Activated CD8-positive, alpha-beta memory T cell treated with anti-CD3 and anti-CD28 coated beads, Interleukin-2, amount 50 U/mL, for 1 hour (primary cell): ENCODE measurements around the gene SLC9C1.

Source experiments
- DNase-seq: peaks from one replicate; pipeline ENCODE4 v3.0.0-alpha.2; 2020; ENCODE audit errors: extremely low read depth

Gene SLC9C1

DNA sequence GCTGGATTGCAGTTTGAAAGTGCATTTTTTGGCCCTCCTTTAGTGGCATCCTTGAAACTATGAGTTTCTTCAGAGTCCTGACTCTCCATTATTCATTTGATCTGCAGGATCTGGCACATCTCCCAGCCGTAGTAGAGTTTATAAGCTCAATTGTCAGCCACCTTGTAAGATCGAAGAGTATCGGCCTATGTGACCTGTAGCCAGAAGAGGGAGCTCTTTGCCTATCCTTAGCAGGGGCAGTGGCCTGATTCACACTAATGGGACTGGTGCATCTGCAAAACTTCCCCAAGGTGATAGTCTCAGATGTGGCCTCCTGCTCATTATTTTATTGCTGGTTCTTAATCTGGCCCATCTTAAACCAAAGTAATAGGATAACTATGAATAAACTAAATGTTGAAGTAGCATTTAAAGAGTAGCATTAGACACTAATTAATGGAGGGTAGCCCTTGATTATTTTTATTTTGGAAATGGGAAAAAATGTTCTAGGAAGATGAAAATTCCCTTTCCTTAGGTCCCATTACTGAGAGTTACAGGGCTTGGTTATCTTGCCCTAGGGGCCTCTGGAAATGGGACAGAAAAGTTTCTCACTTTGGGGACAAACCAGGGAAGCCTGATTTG is 182.1 kb downstream of the SLC9C1 start:
- DNase-seq = peak; percentile 51

GRCh38 chr3:112109322-112109721 is 184.7 kb downstream of the SLC9C1 start:
- DNase-seq = no peak

DNA sequence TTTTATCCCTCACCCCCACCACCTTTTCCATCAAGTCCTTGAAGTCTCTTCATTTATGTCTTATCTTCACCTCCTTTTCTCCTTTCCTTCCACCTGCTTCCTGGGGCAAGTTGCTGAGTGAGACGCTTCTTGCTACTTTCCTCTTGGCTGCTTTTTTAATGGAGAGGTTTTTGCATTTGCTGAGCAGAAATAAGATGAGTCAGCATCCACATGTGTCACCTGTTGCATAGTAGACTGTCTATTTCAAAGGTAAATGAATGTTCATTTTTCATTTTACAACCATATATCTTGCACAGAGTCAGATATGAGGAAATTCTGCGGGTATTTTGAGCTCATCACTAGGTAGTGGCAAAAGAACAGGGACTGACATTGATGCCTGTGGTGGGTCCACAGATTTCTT is 189.2 kb downstream of the SLC9C1 start:
- DNase-seq = no peak

DNA sequence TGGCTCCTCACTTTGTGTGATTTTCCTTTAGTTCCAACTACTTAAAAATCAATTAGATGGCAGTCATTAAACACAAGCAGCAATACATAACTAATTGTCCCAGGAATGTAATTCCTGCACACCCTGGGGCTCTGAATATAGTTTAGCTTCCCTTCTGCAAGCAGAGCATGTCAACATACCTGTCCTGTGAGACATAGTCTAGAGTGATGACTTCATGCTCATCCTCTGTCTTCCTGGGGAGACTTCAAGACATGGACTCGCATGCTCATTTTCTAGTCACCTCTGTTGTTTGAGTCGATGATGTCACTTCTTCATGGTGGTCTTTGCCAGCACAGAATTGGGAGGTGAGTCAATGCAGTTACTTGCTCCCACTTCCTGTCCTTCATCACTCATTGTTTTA is 192.1 kb downstream of the SLC9C1 start:
- no peak for DNase-seq

- DNase-seq = no peak
Measured at GRCh38 chr3:112097378-112097777, 196.6 kb downstream of the SLC9C1 start.

GRCh38 chr3:112096176-112096575 is 197.8 kb downstream of the SLC9C1 start:
- no peak for DNase-seq

- DNase-seq = no peak
Measured at GRCh38 chr3:112095731-112096130, 198.3 kb downstream of the SLC9C1 start.

DNA sequence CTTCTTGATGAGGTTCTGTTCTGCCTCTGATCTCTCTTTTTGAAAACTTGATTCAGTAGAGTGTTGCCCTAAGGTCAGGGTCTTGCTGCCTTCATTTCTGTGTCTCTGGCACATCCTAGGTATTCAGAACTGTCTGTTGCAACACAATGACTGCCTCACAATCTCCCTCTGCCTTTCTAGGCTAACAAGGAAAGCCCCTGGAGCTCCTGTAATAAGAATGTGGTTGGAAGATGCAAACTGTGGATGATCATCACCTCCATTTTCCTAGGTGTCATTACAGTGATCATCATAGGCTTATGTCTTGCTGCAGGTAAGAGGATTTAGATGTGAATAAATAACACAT is 200.9 kb downstream of the SLC9C1 start:
- DNase-seq = no peak

GRCh38 chr3:112092496-112093179 is 201.4 kb downstream of the SLC9C1 start:
- no peak for DNase-seq

DNA sequence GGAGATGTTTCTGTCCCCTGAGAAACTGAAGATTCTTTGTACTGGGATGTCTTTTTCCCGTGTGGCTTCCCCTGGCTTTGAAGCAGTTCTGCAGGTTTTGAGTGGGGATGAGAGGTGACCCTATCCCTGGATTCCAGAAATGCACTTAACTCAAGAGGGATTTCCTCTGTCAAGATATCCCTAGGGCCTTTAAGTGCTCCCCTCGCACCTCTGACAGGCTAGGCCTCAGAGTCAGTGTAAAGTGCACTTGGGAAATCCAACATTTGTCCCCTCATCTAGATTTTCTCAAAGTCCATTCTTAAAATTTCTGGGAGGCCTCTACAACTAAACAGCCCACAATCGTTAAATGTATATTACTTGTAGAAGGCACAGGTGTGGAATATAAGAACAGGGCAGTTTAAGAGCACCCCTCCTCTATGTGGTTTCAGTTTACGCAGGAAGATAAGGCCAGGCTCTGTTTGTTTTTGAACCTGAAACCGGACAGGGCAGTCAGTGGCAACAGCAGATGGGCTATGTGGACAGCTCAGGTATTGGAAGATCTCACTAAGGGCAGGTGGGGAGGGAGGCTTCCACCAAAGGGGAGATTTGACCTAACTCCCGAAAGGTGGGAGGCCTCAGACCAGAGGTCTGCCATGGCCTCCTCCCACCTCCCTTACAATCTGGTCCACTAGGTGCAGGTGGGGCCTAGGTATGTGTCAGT is 203.0 kb downstream of the SLC9C1 start:
- DNase-seq = no peak
